DLD1 (cell line): ENCODE measurements around the gene PTPRG.

Source experiments
- in situ Hi-C: cut with HindIII; loops from 2 replicates; pipeline ENCODE4 v1.10.0; 2017; ENCODE audit warnings: low sequenced_read_pairs

The PTPRG gene

GRCh38 chr3:62125380-62125779 lies 564.0 kb downstream of the PTPRG start:
- in situ Hi-C loops, result no loop called here

- in situ Hi-C loops, result no loop called here
Measured at GRCh38 chr3:62127116-62127515, 565.7 kb downstream of the PTPRG start.

GRCh38 chr3:62128051-62128450 lies 566.7 kb downstream of the PTPRG start:
- in situ Hi-C loops, result no loop called here

GRCh38 chr3:62128681-62129080 lies 567.3 kb downstream of the PTPRG start:
- in situ Hi-C loops, result no loop called here

GRCh38 chr3:62131050-62131449 lies 569.7 kb downstream of the PTPRG start:
- in situ Hi-C loops, result no loop called here

GRCh38 chr3:62131620-62132019 lies 570.2 kb downstream of the PTPRG start:
- in situ Hi-C loops, result no loop called here

GRCh38 chr3:62132027-62132602 lies 570.7 kb downstream of the PTPRG start:
- in situ Hi-C loops, result no loop called here

- in situ Hi-C loops, result no loop called here
Measured at GRCh38 chr3:62133015-62133414, 571.6 kb downstream of the PTPRG start.

- in situ Hi-C loops, result no loop called here
Measured at GRCh38 chr3:62134061-62134496, 572.7 kb downstream of the PTPRG start.

GRCh38 chr3:62135741-62136140 lies 574.4 kb downstream of the PTPRG start:
- in situ Hi-C loops, result no loop called here

- in situ Hi-C loops, result no loop called here
Measured at GRCh38 chr3:62139957-62140356, 578.6 kb downstream of the PTPRG start.

- in situ Hi-C loops, result no loop called here
Measured at GRCh38 chr3:62142331-62143085, 581.1 kb downstream of the PTPRG start.

- in situ Hi-C loops, result no loop called here
Measured at GRCh38 chr3:62143843-62144450, 582.6 kb downstream of the PTPRG start.

- in situ Hi-C loops, result no loop called here
Measured at GRCh38 chr3:62144482-62144881, 583.1 kb downstream of the PTPRG start.

- in situ Hi-C loops, result no loop called here
Measured at GRCh38 chr3:62145086-62145757, 583.9 kb downstream of the PTPRG start.

- in situ Hi-C loops, result no loop called here
Measured at GRCh38 chr3:62149539-62149938, 588.2 kb downstream of the PTPRG start.

GRCh38 chr3:62149962-62150361 lies 588.6 kb downstream of the PTPRG start:
- in situ Hi-C loops, result no loop called here

GRCh38 chr3:62151591-62151990 lies 590.2 kb downstream of the PTPRG start:
- in situ Hi-C loops, result no loop called here

GRCh38 chr3:62153231-62153630 lies 591.9 kb downstream of the PTPRG start:
- in situ Hi-C loops, result no loop called here

- in situ Hi-C loops, result no loop called here
Measured at GRCh38 chr3:62154457-62155148, 593.2 kb downstream of the PTPRG start.
